Adipocyte (in vitro differentiated cells): ENCODE data around the gene COIL.

Source experiments
- DNase-seq: peaks from one replicate; pipeline ENCODE4 v3.0.0-alpha.2; 2015; ENCODE audit warnings: low read depth
- H3K27me3 ChIP-seq: replicated peaks from 2 replicates; pipeline ENCODE4 v1.7.0; 2013; ENCODE audit warnings: mild to moderate bottlenecking, low read length, moderate library complexity; ENCODE audit not compliant: control insufficient read depth, insufficient read depth
- H3K36me3 ChIP-seq: 2 replicates; pipeline ENCODE4 v1.7.0; 2013; ENCODE audit warnings: low read length, mild to moderate bottlenecking, moderate library complexity; ENCODE audit not compliant: control insufficient read depth, insufficient read depth, severe bottlenecking
- H3K4me1 ChIP-seq: 2 replicates; pipeline ENCODE4 v1.7.0; 2013; ENCODE audit warnings: mild to moderate bottlenecking, low read length, moderate library complexity; ENCODE audit not compliant: control insufficient read depth, insufficient read depth
- H3K4me3 ChIP-seq: 2 replicates; pipeline ENCODE4 v1.7.0; 2013; ENCODE audit warnings: mild to moderate bottlenecking, low read length, moderate library complexity
- H3K9ac ChIP-seq: 2 replicates; pipeline ENCODE4 v1.7.0; 2013; ENCODE audit warnings: mild to moderate bottlenecking, low read length, moderate library complexity
- H3K9me3 ChIP-seq: 2 replicates; pipeline ENCODE4 v1.7.0; 2013; ENCODE audit warnings: mild to moderate bottlenecking, low read length, moderate library complexity; ENCODE audit not compliant: control insufficient read depth

COIL gene

DNA sequence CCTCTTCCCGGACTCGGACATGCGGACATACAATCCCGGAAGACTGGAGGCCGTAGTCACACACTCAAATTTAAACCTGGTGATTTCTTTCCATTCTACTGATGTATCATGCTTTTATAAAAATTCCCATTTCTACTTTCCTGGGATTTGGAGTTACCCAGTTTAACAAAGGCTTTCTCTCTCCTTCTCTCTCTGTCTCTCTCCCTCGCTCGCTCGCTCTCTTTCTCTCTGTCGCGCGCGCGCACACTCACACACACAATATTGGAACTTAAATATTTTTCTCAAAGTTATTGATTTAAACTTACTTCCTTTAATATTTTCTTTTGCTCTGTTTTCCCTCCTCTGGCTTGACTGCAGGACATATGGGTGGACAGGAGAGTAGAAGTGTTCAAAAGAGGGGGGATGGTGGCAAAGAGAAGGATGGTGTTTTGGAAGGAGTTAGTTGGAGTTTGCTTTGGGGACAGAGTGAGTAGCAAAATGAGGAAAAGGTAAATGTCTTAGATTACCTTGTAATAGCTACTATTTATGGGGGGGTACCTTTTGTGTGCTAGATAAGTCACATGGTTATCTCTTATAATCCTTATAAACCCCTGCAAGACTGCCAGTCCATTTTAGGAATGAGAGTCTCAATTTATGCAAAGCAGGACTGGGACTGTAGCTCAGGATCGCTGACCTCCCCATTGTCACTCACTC lies 46.1 kb downstream of the COIL start:
- H3K27me3 ChIP-seq, result no peaks in the 10 kb centered on the region
- no peaks in the 10 kb centered on the region for H3K9me3 ChIP-seq
- peak; percentile 62 for DNase-seq
- H3K36me3 ChIP-seq, result no peaks in the 10 kb centered on the region
- H3K4me1 ChIP-seq, result peaks cover 63% of the 10 kb centered on the region
- peak overlapping the region; percentile 95 for H3K9ac ChIP-seq
- H3K4me3 ChIP-seq, result peak overlapping the region; percentile 93

DNA sequence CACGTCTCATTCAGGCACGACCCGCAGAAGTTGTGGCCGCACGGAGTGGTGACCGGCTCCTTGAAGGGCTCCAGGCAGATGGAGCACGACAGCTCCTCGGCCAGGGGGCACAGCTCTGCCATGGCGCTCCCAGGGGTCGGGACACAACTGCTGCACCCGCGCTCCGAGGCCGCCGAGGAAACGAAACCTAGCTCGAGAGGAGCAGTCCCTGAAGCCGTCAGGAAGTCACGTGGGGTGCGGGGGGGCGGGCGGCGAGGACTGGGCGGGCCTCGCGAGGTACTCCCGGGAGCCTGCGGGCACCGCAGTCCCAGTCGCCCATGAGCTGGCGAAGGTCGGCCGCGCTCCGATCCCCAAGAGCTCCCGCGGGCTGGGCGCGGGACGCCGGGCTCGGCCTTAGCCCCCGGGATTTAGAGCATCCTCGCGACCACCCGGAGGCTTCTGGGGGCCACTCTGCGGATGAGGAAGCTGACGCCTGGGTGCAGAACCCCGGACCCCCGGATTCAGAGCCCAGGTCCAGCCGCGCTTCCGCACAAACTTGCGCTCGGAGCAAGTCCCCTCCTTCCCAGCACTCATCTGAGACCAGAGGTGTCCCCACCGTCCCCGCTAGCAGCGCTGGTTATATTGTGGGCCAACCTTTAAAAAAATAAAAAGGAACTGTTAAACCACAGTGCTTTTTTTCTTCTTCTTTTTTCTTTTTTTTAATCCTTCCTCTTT lies 46.8 kb downstream of the COIL start, which contains the start of gene TRIM25:
TSS of gene TRIM25 (minus strand) at position 183 of the 714 bp plus-strand sequence. CDS start at position 122, 61 bp downstream.
- Histone ChIP-seq H3K4me1 (peaks cover 60% of the 10 kb centered on the region), H3K36me3 (no peaks in the 10 kb centered on the region), H3K4me3 (peak within 1 kb of the TSS; percentile 93), H3K9ac (peak within 1 kb of the TSS; percentile 95), H3K27me3 (no peaks in the 10 kb centered on the region), H3K9me3 (no peaks in the 10 kb centered on the region)
- peak; percentile 96 for DNase-seq

DNA sequence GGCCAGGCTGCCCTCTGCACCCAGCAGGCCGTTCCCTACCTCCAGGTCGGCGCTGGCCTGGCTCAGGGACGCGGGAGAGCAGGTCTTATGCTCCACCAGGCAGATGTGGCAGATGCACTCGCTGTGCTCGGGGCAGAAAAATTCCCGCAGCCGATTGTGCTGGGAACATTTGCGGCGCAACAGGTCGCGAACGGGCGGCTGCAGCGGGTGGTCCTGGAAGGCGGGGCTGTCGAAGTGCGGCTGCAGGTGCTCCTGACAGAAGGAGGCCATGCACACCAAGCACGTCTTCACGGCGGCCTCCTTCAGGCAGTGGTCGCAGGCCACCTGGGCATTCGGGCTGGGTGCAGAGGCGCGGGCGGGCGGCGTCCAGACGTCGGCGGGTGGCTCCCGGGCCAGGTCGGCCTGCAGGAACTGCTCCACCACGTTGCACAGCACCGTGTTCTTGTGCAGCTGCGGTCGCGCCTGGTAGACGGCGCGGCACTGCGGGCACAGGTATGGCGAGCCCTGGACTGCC lies 47.4 kb downstream of the COIL start:
- H3K4me3 ChIP-seq, result peak overlapping the region; percentile 93
- H3K9ac ChIP-seq, result peak overlapping the region; percentile 95
- H3K9me3 ChIP-seq, result no peaks in the 10 kb centered on the region
- DNase-seq, result peak; percentile 48
- H3K4me1 ChIP-seq, result peaks cover 57% of the 10 kb centered on the region
- H3K36me3 ChIP-seq, result peaks cover 3% of the 10 kb centered on the region
- no peaks in the 10 kb centered on the region for H3K27me3 ChIP-seq

DNA sequence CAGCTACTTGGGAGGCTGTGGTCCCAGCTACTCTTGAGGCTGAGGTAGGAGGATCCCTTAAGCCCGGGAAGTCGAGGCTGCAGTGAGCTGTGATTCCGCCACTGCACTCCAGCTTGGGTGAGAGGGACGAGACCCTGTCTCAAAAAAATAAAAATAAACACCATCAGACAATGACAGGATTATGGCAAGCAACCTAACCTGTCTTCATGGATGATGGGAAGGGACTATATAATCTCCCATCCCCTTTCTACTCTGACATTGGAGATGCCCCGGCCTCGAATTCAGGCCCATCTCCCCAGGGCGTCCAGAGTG lies 47.9 kb downstream of the COIL start:
- Histone ChIP-seq H3K36me3 (peaks cover 8% of the 10 kb centered on the region), H3K9ac (peak overlapping the region; percentile 95), H3K27me3 (no peaks in the 10 kb centered on the region), H3K9me3 (no peaks in the 10 kb centered on the region), H3K4me3 (peak overlapping the region; percentile 93), H3K4me1 (peaks cover 53% of the 10 kb centered on the region)
- no peak for DNase-seq

DNA sequence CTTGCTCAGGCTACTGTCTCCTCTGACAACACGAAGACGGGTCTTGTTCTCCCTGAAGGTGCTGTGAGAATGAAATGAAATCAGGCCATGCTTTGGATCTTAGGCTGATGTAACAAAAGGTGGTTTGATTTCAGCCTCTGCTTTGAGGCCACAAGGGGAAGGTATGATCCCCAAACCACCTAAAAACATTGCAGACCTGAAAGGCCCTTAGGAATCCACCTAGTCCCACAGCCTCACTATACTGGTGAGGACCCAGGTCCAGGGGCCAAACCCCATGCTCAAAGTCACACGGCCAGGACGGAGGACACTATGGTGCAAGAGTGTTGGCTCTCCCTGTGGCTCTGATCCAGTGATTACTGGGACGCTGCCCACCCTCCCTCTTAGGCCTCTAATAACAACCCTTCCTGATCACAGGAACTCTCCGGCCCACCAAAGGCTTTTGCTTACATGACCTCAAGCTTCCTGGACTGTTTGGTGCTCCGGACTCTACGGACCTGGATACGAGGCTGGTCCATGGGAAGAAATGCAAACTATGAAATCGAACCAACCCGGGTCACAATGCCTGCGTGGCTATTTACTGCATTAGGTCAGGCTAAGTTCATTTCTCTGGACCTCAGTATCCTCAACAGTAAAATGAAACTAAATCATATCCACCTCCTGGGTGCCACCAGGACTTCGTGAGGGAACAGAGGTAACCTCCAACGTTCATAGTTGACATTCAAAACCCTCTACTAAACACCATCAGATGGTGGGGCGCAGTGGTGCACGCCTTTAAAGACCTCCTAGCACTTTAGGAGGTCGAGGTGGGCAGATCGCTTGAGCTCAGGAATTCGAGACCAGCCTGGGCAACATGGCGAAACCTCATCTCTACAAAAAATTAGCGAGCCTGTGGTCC lies 48.5 kb downstream of the COIL start:
- peaks cover 14% of the 10 kb centered on the region for H3K36me3 ChIP-seq
- H3K4me1 ChIP-seq, result peaks cover 48% of the 10 kb centered on the region
- peak; percentile 11 for DNase-seq
- peak overlapping the region; percentile 93 for H3K4me3 ChIP-seq
- no peaks in the 10 kb centered on the region for H3K9me3 ChIP-seq
- peak overlapping the region; percentile 95 for H3K9ac ChIP-seq
- H3K27me3 ChIP-seq, result no peaks in the 10 kb centered on the region

DNA sequence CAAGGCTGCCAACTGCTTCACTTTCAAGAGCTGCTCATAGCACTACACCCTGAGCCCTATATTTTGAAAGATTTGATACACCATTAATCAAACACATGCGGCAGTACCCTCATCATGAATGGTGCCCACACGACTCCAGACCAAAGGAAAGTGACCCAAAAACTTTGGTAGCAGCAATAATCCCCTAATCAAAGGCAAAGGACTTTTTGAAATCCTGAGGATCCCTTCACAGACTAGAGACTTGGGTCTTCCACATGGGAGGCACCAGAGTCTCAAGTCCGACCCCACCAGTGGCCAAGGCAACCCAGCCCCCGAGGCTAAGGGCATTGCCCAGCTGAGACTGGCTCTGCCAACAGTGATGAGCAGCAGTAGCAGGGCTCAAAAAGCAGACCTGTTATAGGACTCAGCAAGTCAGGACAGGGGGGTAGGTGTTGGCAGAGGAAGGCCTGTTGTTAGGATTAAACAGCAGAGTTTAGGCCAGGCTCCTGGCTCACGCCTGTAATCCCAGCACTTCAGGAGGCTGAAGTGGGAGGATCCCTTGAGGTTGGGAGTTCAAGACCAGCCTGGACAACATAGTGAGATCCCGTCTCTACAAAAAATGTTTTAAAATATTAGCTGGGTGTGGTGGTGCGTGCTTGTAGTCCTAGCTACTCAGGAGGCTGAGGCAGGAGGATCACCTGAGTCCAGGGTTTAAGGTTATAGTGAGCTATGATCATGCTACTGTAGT lies 50.2 kb downstream of the COIL start:
- peaks cover 30% of the 10 kb centered on the region for H3K36me3 ChIP-seq
- no peaks in the 10 kb centered on the region for H3K9me3 ChIP-seq
- H3K4me3 ChIP-seq, result peak overlapping the region; percentile 63
- DNase-seq, result no peak
- H3K9ac ChIP-seq, result peak overlapping the region; percentile 30
- H3K4me1 ChIP-seq, result peaks cover 35% of the 10 kb centered on the region
- no peaks in the 10 kb centered on the region for H3K27me3 ChIP-seq

DNA sequence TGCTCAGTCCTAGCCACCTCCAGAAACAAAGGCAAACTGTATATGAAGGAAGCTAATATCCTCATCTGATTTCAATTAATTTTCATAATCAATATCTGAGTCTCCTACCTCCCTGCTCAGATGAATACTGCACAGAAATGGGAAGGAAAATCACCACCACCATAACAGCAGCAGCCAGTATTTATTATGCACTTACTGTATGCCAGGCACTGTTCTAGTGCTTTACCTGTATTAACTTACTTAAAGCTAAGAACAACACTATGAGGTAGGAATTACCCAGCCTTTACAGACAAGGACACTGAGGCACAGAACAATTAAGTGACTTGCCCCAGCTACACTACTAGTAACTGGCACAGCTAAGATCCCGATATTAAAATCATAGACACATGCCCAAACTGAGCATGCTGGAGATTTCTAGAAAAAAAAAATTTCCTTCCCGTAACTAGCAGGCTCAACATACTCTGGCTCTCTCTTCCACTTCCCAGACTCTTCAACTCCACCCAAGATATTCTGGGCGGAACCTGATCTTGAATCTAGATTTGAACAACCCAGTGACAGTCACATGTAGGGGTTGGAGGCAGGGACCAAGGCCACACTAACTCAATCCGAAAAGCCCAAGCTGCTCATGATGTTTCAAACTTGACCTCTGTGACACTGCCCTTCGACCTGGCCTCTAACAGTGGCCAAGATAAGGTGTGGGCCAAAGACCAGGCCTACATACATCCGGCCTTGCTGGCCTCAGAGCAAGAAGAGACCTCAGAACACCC lies 50.9 kb downstream of the COIL start:
- no peaks in the 10 kb centered on the region for H3K9me3 ChIP-seq
- H3K4me3 ChIP-seq, result peak overlapping the region; percentile 63
- H3K9ac ChIP-seq, result peak overlapping the region; percentile 57
- DNase-seq, result no peak
- H3K36me3 ChIP-seq, result peaks cover 37% of the 10 kb centered on the region
- H3K4me1 ChIP-seq, result peaks cover 29% of the 10 kb centered on the region
- H3K27me3 ChIP-seq, result no peaks in the 10 kb centered on the region

DNA sequence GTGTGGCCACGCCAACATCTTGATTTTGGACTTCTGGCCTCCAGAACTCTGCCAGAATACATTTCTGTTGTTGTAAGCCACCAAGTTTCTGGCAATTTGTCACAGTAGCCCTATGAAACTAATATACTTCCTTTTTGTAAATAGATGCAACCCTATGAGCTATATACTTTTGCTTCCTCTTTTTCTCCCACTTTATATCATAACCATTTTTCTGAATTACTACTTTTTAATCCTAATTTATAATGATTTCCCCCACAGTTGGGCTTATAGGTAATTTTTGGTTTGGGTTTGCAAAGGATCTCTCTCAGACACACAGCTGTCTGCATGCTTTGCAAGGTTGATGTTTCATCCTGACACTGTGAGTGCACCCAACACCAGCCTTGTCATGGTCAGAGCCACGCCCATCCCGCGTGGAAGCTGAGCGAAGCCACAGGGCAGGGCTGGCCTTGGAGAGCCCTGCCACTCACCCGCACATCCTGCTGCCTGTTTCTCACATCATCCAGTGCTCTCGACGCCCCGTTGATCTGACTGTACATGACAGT lies 52.8 kb downstream of the COIL start:
- H3K4me1 ChIP-seq, result peaks cover 26% of the 10 kb centered on the region
- H3K27me3 ChIP-seq, result no peaks in the 10 kb centered on the region
- peaks cover 56% of the 10 kb centered on the region for H3K36me3 ChIP-seq
- no peak overlapping the region for H3K9ac ChIP-seq
- DNase-seq, result no peak
- no peaks in the 10 kb centered on the region for H3K9me3 ChIP-seq
- H3K4me3 ChIP-seq, result no peak overlapping the region

DNA sequence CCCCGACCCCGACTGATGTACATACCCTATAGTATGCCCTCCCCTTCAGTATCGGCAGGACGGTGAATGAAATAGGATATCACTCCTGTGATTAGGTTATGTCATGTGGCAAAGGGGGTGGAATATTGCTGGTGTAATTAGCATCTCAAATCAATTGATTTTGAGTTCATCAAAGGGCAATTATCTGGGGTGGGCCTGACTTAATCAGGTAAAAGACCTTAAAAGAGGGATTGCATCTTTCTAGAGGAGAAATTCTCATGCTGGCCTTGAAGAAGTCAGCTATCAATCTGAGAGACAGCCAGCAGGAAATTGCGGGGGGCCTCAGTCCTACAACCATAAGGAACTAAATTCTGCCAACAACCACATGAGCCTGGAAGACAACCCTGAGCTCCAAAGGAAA lies 57.3 kb downstream of the COIL start:
- no peaks in the 10 kb centered on the region for H3K27me3 ChIP-seq
- H3K4me3 ChIP-seq, result no peak overlapping the region
- peaks cover 97% of the 10 kb centered on the region for H3K36me3 ChIP-seq
- peaks cover 11% of the 10 kb centered on the region for H3K4me1 ChIP-seq
- no peak overlapping the region for H3K9ac ChIP-seq
- DNase-seq, result no peak
- H3K9me3 ChIP-seq, result no peaks in the 10 kb centered on the region

DNA sequence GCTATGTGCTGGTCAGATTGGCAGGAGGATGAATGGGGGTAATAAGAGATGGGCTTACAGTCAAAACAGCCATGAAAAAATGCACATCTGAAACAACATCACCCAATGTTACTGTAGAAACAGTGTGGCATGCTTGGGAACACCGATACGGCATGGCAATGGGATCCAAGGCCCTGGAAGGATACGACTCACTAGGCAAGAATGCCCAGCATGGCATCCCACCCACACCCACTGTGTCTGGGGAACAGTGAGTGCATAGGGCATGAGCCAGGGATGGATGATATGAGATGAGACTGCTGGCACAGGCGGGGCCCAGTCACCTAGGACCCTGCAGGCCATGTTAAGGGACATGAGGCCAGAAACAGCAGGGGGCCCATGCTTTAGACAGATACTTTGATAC lies 58.5 kb downstream of the COIL start:
- Histone ChIP-seq H3K4me3 (no peak overlapping the region), H3K9ac (no peak overlapping the region), H3K36me3 (peaks cover 95% of the 10 kb centered on the region), H3K4me1 (peaks cover 11% of the 10 kb centered on the region), H3K9me3 (no peaks in the 10 kb centered on the region), H3K27me3 (no peaks in the 10 kb centered on the region)
- DNase-seq, result peak; percentile 60
